KMS-11 (cell line): ENCODE results near the gene ALPI.

Experiments used
- H2AFZ ChIP-seq: fragments of 200-600 bp; sonication (generic); 2 replicates; pipeline ENCODE4 v1.6.1; 2016; ENCODE audit warnings: antibody characterized with exemption, mixed run types, low read depth
- H3K27ac ChIP-seq: fragments of 200-600 bp; sonication (generic); 2 replicates; pipeline ENCODE4 v1.6.1; 2016; ENCODE audit warnings: mild to moderate bottlenecking, mixed run types
- H3K27me3 ChIP-seq: fragments of 200-600 bp; sonication (generic); 2 replicates; pipeline ENCODE4 v1.6.1; 2017; ENCODE audit warnings: mild to moderate bottlenecking, low read depth, mixed run types, moderate library complexity; ENCODE audit not compliant: insufficient read depth
- H3K36me3 ChIP-seq: fragments of 200-600 bp; sonication (generic); 2 replicates; pipeline ENCODE4 v1.6.1; 2017; ENCODE audit warnings: mild to moderate bottlenecking, mixed run types; ENCODE audit not compliant: insufficient read depth
- H3K4me1 ChIP-seq: fragments of 200-600 bp; sonication (generic); 2 replicates; pipeline ENCODE4 v1.6.1; 2016; ENCODE audit warnings: mild to moderate bottlenecking, low read depth, mixed run types; ENCODE audit not compliant: poor library complexity, severe bottlenecking
- H3K4me2 ChIP-seq: fragments of 200-600 bp; sonication (generic); 2 replicates; pipeline ENCODE4 v1.7.0; 2016; ENCODE audit warnings: mild to moderate bottlenecking, mixed run types
- H3K4me3 ChIP-seq: fragments of 200-600 bp; sonication (generic); IDR thresholded peaks from 2 replicates; pipeline ENCODE4 v1.6.1; 2017; ENCODE audit warnings: low read depth, low read length, mixed read lengths; ENCODE audit not compliant: insufficient read depth
- H3K79me2 ChIP-seq: fragments of 200-600 bp; sonication (generic); 2 replicates; pipeline ENCODE4 v1.6.1; 2016; ENCODE audit warnings: low read depth, mixed run types; ENCODE audit not compliant: insufficient read depth
- H3K9ac ChIP-seq: fragments of 200-600 bp; sonication (generic); 2 replicates; pipeline ENCODE4 v1.6.1; 2016; ENCODE audit warnings: mild to moderate bottlenecking, mixed run types
- H4K20me1 ChIP-seq: fragments of 200-600 bp; sonication (generic); 2 replicates; pipeline ENCODE4 v1.6.1; 2016; ENCODE audit warnings: mild to moderate bottlenecking, mixed run types; ENCODE audit not compliant: insufficient read depth
- TF ChIP-seq, protein P1 (sequence below): fragments of 200-600 bp; sonication (generic); conservative IDR thresholded peaks from 2 replicates; pipeline ENCODE4 v1.6.1; 2017; ENCODE audit warnings: low read depth, mild to moderate bottlenecking, antibody characterized with exemption, low read length, moderate library complexity, mixed read lengths

ALPI gene

DNA sequence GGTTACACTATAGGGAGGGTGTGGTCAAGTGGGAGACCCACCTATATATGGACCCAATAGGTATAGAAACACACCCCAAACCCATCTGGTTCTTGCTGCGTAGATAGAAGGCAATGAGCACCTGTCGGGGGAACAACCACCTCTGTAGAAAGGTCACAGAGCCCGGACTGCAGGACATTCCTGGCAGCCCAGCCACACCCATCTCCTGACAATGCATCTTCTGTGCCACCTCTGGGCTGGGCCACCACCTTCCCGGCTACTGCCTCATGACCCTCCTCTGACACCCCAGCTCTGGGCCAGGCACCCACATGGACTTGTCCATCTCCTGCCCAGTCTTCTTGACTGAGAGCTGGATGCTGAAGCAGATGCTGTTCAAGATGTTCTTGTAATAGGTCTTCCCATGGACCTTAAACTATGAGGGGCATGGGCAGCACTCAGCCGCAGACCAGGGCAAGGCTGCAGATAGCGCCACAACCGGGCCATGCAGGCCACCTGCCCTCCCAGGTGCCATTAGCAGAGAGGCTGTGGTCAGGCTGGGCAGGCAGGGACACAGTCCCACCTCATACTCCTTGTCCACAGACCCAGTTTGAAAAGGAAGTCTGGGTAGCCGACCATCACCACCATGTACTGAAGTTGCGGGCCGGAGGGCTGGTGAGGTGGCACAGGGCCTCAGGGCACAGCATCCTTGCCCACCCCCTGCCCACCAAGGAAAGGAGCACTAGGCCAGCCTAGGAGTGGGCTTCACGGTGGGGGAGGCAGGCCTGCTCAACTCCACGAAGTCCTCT is 40.0 kb upstream of the ALPI start:
- TF ChIP-seq, protein P1, sequence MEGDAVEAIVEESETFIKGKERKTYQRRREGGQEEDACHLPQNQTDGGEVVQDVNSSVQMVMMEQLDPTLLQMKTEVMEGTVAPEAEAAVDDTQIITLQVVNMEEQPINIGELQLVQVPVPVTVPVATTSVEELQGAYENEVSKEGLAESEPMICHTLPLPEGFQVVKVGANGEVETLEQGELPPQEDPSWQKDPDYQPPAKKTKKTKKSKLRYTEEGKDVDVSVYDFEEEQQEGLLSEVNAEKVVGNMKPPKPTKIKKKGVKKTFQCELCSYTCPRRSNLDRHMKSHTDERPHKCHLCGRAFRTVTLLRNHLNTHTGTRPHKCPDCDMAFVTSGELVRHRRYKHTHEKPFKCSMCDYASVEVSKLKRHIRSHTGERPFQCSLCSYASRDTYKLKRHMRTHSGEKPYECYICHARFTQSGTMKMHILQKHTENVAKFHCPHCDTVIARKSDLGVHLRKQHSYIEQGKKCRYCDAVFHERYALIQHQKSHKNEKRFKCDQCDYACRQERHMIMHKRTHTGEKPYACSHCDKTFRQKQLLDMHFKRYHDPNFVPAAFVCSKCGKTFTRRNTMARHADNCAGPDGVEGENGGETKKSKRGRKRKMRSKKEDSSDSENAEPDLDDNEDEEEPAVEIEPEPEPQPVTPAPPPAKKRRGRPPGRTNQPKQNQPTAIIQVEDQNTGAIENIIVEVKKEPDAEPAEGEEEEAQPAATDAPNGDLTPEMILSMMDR, result no peak
- Histone ChIP-seq H4K20me1 (no peaks in the 10 kb centered on the region), H2AFZ (no peak overlapping the region), H3K4me3 (no peak overlapping the region), H3K79me2 (no peaks in the 10 kb centered on the region), H3K4me2 (no peak overlapping the region), H3K4me1 (no peaks in the 10 kb centered on the region), H3K36me3 (no peaks in the 10 kb centered on the region), H3K9ac (no peak overlapping the region), H3K27ac (no peak overlapping the region), H3K27me3 (no peaks in the 10 kb centered on the region)

DNA sequence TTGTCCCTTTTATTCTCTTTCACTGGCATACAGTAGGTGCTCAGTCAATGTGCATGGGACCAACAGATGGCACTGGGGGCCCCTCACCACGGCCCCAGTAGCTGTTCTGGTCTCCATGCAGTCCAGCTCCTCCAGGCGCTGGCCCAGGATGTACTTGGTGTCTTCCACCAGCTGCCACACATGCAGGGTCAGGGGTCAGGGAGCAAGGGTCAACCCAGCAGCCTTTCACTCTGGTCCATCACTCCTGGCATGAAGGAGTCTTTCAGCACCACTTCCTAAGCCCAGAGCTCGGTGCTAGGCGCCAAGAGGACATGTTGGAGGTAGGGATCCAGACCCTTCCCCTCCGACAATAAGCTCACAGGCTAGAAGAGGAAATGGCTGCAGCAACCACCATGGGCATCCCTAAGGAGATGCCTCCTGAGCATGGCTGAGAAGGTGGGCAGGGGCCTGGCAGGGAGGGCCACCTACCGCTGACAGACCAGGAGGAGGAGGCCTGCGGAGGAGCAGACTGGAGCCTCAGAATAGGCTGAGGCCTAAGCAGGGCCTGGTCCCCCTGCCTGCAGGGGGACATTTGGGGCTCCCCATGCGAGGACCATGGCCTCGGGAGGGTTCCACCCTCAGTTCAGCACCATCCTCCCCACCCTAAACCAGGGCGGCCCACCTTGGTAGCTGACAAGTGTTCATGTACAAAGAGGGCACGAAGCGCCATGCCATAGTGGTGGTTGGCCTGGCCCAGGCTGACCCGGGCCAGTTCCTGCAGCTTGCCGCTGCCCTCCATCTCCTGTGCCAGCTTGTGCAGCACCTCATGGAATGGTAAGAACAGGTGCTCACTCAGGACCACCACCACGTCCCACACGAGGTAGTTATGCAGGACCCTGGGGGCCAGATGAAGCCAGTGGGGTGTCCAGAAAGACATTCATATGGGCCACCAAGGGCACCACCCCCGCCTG is 39.2 kb upstream of the ALPI start:
- Histone ChIP-seq H4K20me1 (no peaks in the 10 kb centered on the region), H2AFZ (no peak overlapping the region), H3K9ac (no peak overlapping the region), H3K36me3 (no peaks in the 10 kb centered on the region), H3K4me3 (no peak overlapping the region), H3K79me2 (no peaks in the 10 kb centered on the region), H3K27ac (no peak overlapping the region), H3K4me1 (no peaks in the 10 kb centered on the region), H3K27me3 (no peaks in the 10 kb centered on the region), H3K4me2 (no peak overlapping the region)
- TF ChIP-seq, protein P1, result no peak

DNA sequence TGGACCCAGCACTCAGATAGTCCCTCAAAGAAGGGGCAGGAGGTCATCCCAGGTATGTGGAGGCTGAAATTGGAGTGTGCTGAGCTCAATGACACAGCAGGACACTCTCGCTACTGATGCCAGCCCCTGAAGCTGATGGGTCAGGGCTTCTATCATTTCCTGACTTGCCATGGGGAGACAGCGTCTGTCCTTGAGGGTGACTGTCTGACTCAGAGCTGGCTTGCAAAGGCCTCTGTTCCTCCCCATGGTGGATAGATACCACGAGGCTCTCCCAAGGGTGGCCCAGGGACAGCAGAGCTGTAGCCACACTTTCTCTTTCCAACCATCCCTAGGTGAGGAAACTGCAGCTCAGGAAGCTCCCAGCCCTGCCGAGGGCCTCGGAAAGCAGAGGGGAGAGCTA is 38.5 kb upstream of the ALPI start:
- Histone ChIP-seq H3K9ac (no peak overlapping the region), H3K27me3 (no peaks in the 10 kb centered on the region), H3K4me3 (no peak overlapping the region), H3K27ac (no peak overlapping the region), H3K4me1 (no peaks in the 10 kb centered on the region), H3K36me3 (no peaks in the 10 kb centered on the region), H4K20me1 (no peaks in the 10 kb centered on the region), H3K4me2 (no peak overlapping the region), H2AFZ (no peak overlapping the region), H3K79me2 (no peaks in the 10 kb centered on the region)
- TF ChIP-seq, protein P1, result no peak

DNA sequence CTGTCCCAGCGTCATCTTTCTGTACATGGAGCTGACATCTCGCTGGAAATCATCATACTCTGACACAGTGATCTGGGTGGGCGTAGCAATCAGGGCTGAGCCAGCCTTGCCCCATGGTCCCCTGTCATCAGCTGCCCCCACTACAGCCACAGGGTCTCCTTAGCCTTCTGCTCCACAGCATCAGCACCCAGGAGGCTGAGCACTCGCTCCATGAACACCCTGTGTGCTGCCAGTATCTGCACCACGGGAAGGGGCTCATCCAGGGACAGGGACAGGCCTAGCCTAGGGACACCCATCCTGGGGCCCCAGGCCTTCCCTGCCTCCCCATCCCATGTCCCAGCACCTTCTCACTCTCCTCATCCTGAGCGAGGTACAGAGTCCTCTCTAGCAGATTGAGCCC is 37.9 kb upstream of the ALPI start:
- no peaks in the 10 kb centered on the region for H3K27me3 ChIP-seq

More for the DNA sequence above, 37.9 kb upstream of the ALPI start:
- no peaks in the 10 kb centered on the region for H3K36me3 ChIP-seq
- H3K4me2 ChIP-seq, result no peak overlapping the region
- H3K27ac ChIP-seq, result no peak overlapping the region
- H3K9ac ChIP-seq, result no peak overlapping the region
- no peak overlapping the region for H2AFZ ChIP-seq
- no peaks in the 10 kb centered on the region for H3K4me1 ChIP-seq
- no peak overlapping the region for H3K4me3 ChIP-seq
- TF ChIP-seq, protein P1, result no peak
- H4K20me1 ChIP-seq, result no peaks in the 10 kb centered on the region
- H3K79me2 ChIP-seq, result no peaks in the 10 kb centered on the region
